HG03378 (cell line): ENCODE measurements around the gene LEKR1.
"Not testable (repeated sequence)": the region's sequence is repeated elsewhere in the genome, so short reads cannot be mapped to it uniquely, and the experiment has no call there.

Experiments
- ATAC-seq: cut with Tn5 transposase; IDR thresholded peaks from one replicate; pipeline ENCODE4 v1.9.1; 2021; ENCODE audit warnings: mild to moderate bottlenecking, moderate library complexity; ENCODE audit not compliant: unreplicated experiment

Gene LEKR1

GRCh38 chr3:156897851-156898250 lies 71.7 kb downstream of the LEKR1 start:
- ATAC-seq: not testable (repeated sequence)

- no peak for ATAC-seq
These were observed 72.2 kb downstream of the LEKR1 start for GRCh38 chr3:156898296-156898880.

GRCh38 chr3:156899951-156900350 lies 73.8 kb downstream of the LEKR1 start:
- no peak for ATAC-seq

- no peak for ATAC-seq
These were observed 76.8 kb downstream of the LEKR1 start for GRCh38 chr3:156902916-156903315.

- ATAC-seq: no peak
These were observed 80.1 kb downstream of the LEKR1 start for GRCh38 chr3:156906275-156906674.

- ATAC-seq: no peak
These were observed 82.2 kb downstream of the LEKR1 start for GRCh38 chr3:156908398-156908797.

- no peak for ATAC-seq
These were observed 83.9 kb downstream of the LEKR1 start for GRCh38 chr3:156910022-156910421.

GRCh38 chr3:156910831-156911230 lies 84.7 kb downstream of the LEKR1 start:
- not testable (repeated sequence) for ATAC-seq

- ATAC-seq: not testable (repeated sequence)
These were observed 88.1 kb downstream of the LEKR1 start for GRCh38 chr3:156914300-156914699.

GRCh38 chr3:156915372-156915771 lies 89.2 kb downstream of the LEKR1 start:
- ATAC-seq: no peak

- ATAC-seq: no peak
These were observed 92.6 kb downstream of the LEKR1 start for GRCh38 chr3:156918746-156919145.

GRCh38 chr3:156919818-156920217 lies 93.7 kb downstream of the LEKR1 start:
- no peak for ATAC-seq

- no peak for ATAC-seq
These were observed 94.2 kb downstream of the LEKR1 start for GRCh38 chr3:156920399-156920798.

- ATAC-seq: no peak
These were observed 97.2 kb downstream of the LEKR1 start for GRCh38 chr3:156923349-156923748.

- ATAC-seq: no peak
These were observed 112.6 kb downstream of the LEKR1 start for GRCh38 chr3:156938724-156939123.

GRCh38 chr3:156939315-156939714 lies 113.2 kb downstream of the LEKR1 start:
- no peak for ATAC-seq

- no peak for ATAC-seq
These were observed 115.2 kb downstream of the LEKR1 start for GRCh38 chr3:156941311-156941710.

GRCh38 chr3:156948402-156949210 lies 122.5 kb downstream of the LEKR1 start:
- no peak for ATAC-seq

- ATAC-seq: no peak
These were observed 125.9 kb downstream of the LEKR1 start for GRCh38 chr3:156952011-156952410.

GRCh38 chr3:156957715-156958114 lies 131.6 kb downstream of the LEKR1 start:
- peak; percentile 96 for ATAC-seq

GRCh38 chr3:156963096-156963495 lies 136.9 kb downstream of the LEKR1 start:
- ATAC-seq: no peak

GRCh38 chr3:156964577-156964976 lies 138.4 kb downstream of the LEKR1 start:
- no peak for ATAC-seq
